ENCODE measurements around the gene NAXE.
"Not testable (repeated sequence)": the region's sequence is repeated elsewhere in the genome, so short reads cannot be mapped to it uniquely, and the experiment has no call there.

NAXE gene

GRCh38 chr1:156571261-156571852 is 20.2 kb upstream of the NAXE start:
- no peak for DNase-seq

- DNase-seq: peak; percentile 70
Observed at GRCh38 chr1:156571919-156572662, 19.5 kb upstream of the NAXE start, which contains the start of gene IQGAP3. Gene IQGAP3 (minus strand): TSS chr1:156572565. CDS start chr1:156572529, 36 bp downstream.

- no peak for DNase-seq
Observed at GRCh38 chr1:156572663-156573018, 18.9 kb upstream of the NAXE start.

- DNase-seq: no peak
Observed at GRCh38 chr1:156574039-156574633, 17.4 kb upstream of the NAXE start.

- DNase-seq: no peak
Observed at GRCh38 chr1:156577550-156577949, 14.0 kb upstream of the NAXE start.

- DNase-seq: no peak
Observed at GRCh38 chr1:156578055-156578454, 13.5 kb upstream of the NAXE start.

- no peak for DNase-seq
Observed at GRCh38 chr1:156579472-156579871, 12.1 kb upstream of the NAXE start, which contains the start of gene TTC24. Gene TTC24 (plus strand): TSS chr1:156579723. CDS start chr1:156581365, 1,642 bp downstream.

- no peak for DNase-seq
Observed at GRCh38 chr1:156581661-156582387, 9.8 kb upstream of the NAXE start.

GRCh38 chr1:156582388-156583017 is 9.1 kb upstream of the NAXE start:
- no peak for DNase-seq

GRCh38 chr1:156583821-156584622 is 7.6 kb upstream of the NAXE start:
- peak; percentile 53 for DNase-seq

GRCh38 chr1:156584813-156585212 is 6.8 kb upstream of the NAXE start:
- no peak for DNase-seq

GRCh38 chr1:156586323-156586722 is 5.3 kb upstream of the NAXE start:
- DNase-seq: no peak

GRCh38 chr1:156586892-156587477 is 4.6 kb upstream of the NAXE start:
- DNase-seq: no peak

- not testable (repeated sequence) for DNase-seq
Observed at GRCh38 chr1:156587927-156588326, 3.6 kb upstream of the NAXE start.

GRCh38 chr1:156589546-156589945 is 2.0 kb upstream of the NAXE start:
- no peak for DNase-seq

GRCh38 chr1:156590326-156591180 is 1.0 kb upstream of the NAXE start:
- DNase-seq: no peak

GRCh38 chr1:156591181-156591431 is 470 bp upstream of the NAXE start:
- DNase-seq: no peak

GRCh38 chr1:156592158-156592909 is 758 bp downstream of the NAXE start:
- DNase-seq: no peak

- DNase-seq: no peak
Observed at GRCh38 chr1:156592910-156593660, 1.5 kb downstream of the NAXE start.

- DNase-seq: no peak
Observed at GRCh38 chr1:156593661-156593989, 2.0 kb downstream of the NAXE start.

Data from stimulated activated naive CD4-positive, alpha-beta T cell treated with Interleukin-2 at 50 U/mL for 16 hours (primary cell).